Brain microvascular endothelial cell (primary cell): ENCODE data around the gene HOXB6.

ENCODE experiments used
- DNase-seq: peaks from one replicate; pipeline ENCODE4 v3.0.0-alpha.2; 2020
- H3K27ac ChIP-seq: fragments of 250-450 bp; sonication (Bioruptor Pico); 2 replicates; pipeline ENCODE4 v1.5.1; 2020; ENCODE audit warnings: mild to moderate bottlenecking, moderate library complexity
- H3K27me3 ChIP-seq: fragments of 250-450 bp; sonication (Bioruptor Pico); replicated peaks from 2 replicates; pipeline ENCODE4 v1.5.1; 2020; ENCODE audit warnings: mild to moderate bottlenecking
- H3K36me3 ChIP-seq: fragments of 250-450 bp; sonication (Bioruptor Pico); replicated peaks from 2 replicates; pipeline ENCODE4 v1.5.1; 2020; ENCODE audit warnings: mild to moderate bottlenecking
- H3K4me3 ChIP-seq: 2 replicates; pipeline ENCODE4 v1.5.1; 2011; ENCODE audit warnings: low read depth, mild to moderate bottlenecking, control low read depth, low read length, moderate library complexity
- in situ Hi-C: cut with HindIII; loops from 2 replicates; pipeline ENCODE4 v1.10.0; 2017; ENCODE audit warnings: low sequenced_read_pairs, low pct_ligation_motif_present
- TF ChIP-seq, protein P1 (sequence below): IDR thresholded peaks from 2 replicates; pipeline ENCODE4 v1.5.1; 2011; ENCODE audit warnings: low read depth, mild to moderate bottlenecking, moderate library complexity, low read length, control low read depth, inconsistent platforms; ENCODE audit errors: missing control alignments

The HOXB6 gene

DNA sequence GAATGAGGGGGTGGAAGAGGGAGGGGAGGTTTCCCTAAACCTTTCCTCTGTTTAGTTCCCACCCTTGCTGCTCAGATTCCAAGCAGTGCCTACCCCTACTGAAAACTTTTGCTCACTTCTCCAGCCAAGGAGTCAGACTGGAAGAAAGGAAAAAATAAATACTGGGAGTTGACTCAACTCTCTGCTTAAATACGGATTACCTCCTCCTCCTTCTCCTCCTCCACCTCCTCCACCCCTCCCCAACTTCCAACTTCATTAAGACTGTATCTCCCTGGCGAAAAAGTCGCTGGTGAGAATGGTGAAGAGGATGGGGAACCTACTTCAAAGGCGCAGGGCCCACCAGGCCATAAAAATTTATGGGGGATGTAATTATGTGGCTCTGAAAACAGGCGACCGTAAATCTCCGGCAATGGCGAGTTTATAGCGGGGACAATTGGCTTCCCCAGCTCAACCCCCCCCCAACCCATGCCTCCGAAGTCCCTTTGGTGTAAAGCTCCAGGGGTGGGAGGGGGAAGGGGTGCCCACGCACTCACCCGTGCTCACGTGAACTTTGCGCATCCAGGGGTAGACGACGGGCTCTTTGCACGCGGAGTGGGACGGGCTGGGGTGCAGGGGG lies 27.3 kb downstream of the HOXB6 start:
- in situ Hi-C loops, result no loop called here
- TF ChIP-seq, protein P1, sequence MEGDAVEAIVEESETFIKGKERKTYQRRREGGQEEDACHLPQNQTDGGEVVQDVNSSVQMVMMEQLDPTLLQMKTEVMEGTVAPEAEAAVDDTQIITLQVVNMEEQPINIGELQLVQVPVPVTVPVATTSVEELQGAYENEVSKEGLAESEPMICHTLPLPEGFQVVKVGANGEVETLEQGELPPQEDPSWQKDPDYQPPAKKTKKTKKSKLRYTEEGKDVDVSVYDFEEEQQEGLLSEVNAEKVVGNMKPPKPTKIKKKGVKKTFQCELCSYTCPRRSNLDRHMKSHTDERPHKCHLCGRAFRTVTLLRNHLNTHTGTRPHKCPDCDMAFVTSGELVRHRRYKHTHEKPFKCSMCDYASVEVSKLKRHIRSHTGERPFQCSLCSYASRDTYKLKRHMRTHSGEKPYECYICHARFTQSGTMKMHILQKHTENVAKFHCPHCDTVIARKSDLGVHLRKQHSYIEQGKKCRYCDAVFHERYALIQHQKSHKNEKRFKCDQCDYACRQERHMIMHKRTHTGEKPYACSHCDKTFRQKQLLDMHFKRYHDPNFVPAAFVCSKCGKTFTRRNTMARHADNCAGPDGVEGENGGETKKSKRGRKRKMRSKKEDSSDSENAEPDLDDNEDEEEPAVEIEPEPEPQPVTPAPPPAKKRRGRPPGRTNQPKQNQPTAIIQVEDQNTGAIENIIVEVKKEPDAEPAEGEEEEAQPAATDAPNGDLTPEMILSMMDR, result no peak
- H3K36me3 ChIP-seq, result no peaks in the 10 kb centered on the region
- no peak overlapping the region for H3K27ac ChIP-seq
- peaks cover 92% of the 10 kb centered on the region for H3K27me3 ChIP-seq
- no peak for DNase-seq
- H3K4me3 ChIP-seq, result peak overlapping the region; percentile 54

DNA sequence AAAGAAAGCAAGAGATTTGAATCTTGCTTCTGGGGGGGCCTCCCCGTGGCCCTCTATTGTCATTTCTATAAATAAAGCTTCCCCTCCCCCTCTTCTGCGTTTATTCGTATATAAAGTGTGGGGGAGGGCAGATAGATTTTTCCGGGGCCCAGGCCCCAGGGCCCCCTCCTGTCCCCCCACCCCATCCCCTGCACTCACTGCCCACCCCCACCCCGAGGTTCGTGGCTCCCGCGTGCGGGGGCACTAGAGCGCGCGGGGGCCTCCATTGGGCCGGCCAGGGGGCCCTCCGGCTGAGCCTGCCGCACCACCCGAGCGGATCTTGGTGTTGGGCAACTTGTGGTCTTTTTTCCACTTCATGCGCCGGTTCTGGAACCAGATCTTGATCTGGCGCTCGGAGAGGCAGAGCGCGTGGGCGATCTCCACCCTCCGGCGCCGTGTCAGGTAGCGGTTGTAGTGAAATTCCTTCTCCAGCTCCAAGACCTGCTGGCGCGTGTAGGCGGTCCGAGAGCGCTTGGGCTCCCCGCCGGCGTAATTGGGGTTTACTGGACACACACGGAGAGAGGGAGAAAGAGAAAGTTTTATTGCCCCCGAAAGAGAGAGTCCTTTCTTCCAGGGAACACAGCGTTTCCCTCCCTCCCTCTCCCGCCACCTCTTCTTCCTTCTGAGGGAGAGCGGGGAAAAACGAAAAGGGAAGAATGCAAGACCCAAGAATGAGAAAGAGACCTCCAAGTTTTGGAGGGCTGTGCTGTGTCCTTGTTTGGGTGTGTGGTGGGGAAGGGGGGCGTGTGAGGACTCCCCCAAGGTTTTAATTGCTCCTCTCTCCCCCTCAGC lies 28.1 kb downstream of the HOXB6 start:
- no peak for DNase-seq
- H3K27ac ChIP-seq, result no peak overlapping the region
- in situ Hi-C loops, result no loop called here

DNA sequence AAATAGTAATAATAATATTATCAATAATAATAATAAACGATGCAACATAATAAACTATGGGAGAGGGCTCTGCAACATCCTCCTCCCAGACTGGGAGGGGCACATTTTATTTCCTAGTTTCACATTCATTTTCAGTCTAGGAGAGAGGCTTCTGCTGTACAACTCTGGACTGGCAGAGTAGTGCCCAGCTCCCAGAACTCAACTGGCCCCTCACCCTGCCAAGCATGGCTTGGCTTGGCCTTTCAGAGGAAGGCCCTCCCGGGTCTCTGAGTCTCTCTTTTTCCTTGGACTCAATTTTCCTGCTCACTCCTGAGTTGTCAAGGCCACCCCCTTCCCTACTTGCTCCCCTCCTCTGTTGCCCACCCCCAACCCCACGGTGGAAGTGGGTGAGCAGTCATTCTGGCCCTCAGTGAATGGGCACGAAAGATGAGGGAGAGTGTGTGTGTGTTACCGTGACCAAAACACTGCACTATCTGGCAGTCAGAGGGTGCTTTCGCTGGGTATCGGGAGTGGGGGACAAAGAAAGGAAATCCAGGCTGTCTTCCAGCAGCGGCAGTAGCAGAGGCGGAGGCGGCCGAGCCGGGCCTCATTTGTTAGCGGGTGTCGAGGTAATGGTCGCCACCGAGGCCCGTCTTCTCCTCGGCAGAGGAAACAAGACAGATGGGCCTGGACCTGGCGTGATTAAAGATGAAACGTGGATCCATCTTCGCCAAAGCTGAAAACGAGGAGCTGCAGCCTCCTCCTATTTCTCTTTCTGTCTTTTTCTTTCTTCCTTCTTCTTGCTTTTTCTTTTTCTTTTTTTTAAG lies 28.9 kb downstream of the HOXB6 start:
- in situ Hi-C loops, result no loop called here
- TF ChIP-seq, protein P1, result no peak
- H3K27me3 ChIP-seq, result peaks cover 92% of the 10 kb centered on the region
- no peak for DNase-seq
- H3K36me3 ChIP-seq, result no peaks in the 10 kb centered on the region
- H3K4me3 ChIP-seq, result peak overlapping the region; percentile 35
- no peak overlapping the region for H3K27ac ChIP-seq

More for the DNA sequence above, 28.1 kb downstream of the HOXB6 start:
- TF ChIP-seq, protein P1, result no peak
- Histone ChIP-seq H3K27me3 (peaks cover 92% of the 10 kb centered on the region), H3K4me3 (peak overlapping the region; percentile 54), H3K36me3 (no peaks in the 10 kb centered on the region)

DNA sequence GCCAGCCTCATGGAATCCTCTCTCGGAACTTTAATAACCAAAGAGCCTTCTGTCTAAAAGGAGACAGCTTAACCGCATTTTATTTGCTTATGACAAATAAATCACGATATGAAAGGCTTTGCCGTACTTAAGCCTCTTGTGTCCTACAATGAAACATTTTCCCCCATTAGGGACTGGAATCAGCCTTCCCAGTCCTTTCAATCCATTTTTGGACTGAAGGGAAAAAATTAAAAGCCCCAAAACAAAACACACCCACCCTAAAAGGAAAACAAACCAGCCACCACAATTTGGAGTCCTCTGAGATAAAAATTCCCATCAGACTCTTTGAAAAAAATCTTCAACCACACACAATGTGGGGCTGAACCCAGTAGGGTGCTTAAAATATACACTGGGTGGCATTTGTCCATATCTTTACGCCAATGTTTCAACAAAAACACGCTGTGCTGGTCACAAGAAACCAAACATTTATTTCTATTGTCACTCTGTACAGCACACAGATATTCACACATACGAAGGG lies 29.7 kb downstream of the HOXB6 start:
- H3K4me3 ChIP-seq, result peak overlapping the region; percentile 13
- no peak overlapping the region for H3K27ac ChIP-seq
- in situ Hi-C loops, result no loop called here
- TF ChIP-seq, protein P1, result no peak
- H3K36me3 ChIP-seq, result no peaks in the 10 kb centered on the region
- H3K27me3 ChIP-seq, result peaks cover 92% of the 10 kb centered on the region
- DNase-seq, result no peak

DNA sequence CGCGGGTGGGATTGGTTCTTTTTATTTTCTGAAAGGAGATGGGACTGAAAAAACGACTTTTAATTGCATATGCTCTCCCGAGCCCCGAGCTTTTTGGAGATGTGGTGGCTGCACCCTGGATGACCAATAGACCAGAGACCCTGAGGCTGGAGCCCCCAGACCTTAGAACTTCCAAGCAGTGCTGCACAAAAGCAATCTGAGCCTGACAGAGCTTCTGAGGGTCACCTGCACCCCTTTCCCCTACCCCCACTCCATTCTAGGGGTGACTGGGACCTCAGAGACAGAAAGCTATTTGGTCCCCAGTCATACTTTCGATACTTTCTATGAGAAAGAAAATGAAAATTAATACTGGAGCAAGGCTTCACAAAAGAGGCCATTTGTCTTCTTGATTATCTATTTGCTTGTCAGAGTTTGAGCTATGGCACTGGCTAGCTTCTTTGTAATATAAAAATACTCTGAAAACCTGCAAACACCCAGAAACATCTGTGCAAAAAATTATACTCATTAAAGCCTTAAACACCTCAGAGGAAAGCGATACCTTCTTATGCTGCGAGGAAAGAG lies 30.2 kb downstream of the HOXB6 start:
- Histone ChIP-seq H3K27me3 (peaks cover 92% of the 10 kb centered on the region), H3K4me3 (peak overlapping the region; percentile 13)
- no peak for DNase-seq

More for the DNA sequence above, 30.2 kb downstream of the HOXB6 start:
- H3K36me3 ChIP-seq, result no peaks in the 10 kb centered on the region
- TF ChIP-seq, protein P1, result no peak
- H3K27ac ChIP-seq, result no peak overlapping the region
- in situ Hi-C loops, result no loop called here
